Heart left ventricle (tissue), 16 donors: ENCODE data around the gene FZR1. TPM values are rescaled to one million over a fixed set of nuclear protein-coding genes. Genes with fewer than 3 reads are reported as not detected.
A peak's percentile ranks its signal among the peaks of the same experiment; 100 is the strongest.

Experiments used
- ATAC-seq, 4 donors: fragments of 200-7000 bp; cut with Tn5 transposase; one replicate each; pipeline ENCODE4 v1.9.1; 2020 to 2022; ENCODE audit warnings: moderate library complexity in 4 of 4, mild to moderate bottlenecking in 3 of 4, moderate number of reproducible peaks in 1 of 4
- DNase-seq, 5 donors: peaks; one replicate each; pipeline ENCODE4 v3.0.0-alpha.2; 2020
- H3K27ac ChIP-seq, 12 donors: fragments of 200-600 bp; sonication (generic) in 4 of 12; one replicate each; pipeline versions ENCODE4 v1.5.0 to v1.8.0; 2016 to 2022; ENCODE audit warnings: mild to moderate bottlenecking in 2 of 12
- H3K27me3 ChIP-seq, 9 donors: fragments of 200-600 bp; sonication (generic) in 2 of 9; one replicate each; pipeline versions ENCODE4 v1.5.1 to v1.8.0; 2016 to 2022; ENCODE audit warnings: mild to moderate bottlenecking in 3 of 9
- H3K36me3 ChIP-seq, 9 donors: fragments of 200-600 bp; sonication (generic) in 2 of 9; one replicate each; pipeline versions ENCODE4 v1.5.0 to v1.8.0; 2018 to 2022; ENCODE audit warnings: mild to moderate bottlenecking in 2 of 9
- H3K4me1 ChIP-seq, 12 donors: fragments of 200-600 bp; sonication (generic) in 4 of 12; one replicate each; pipeline versions ENCODE4 v1.5.0 to v1.8.0; 2016 to 2022; ENCODE audit warnings: mild to moderate bottlenecking in 3 of 12
- H3K4me3 ChIP-seq, 12 donors: fragments of 200-600 bp; sonication (generic) in 4 of 12; one replicate each; pipeline versions ENCODE4 v1.5.0 to v1.8.0; 2017 to 2022; ENCODE audit warnings: mild to moderate bottlenecking in 9 of 12, moderate library complexity in 4 of 12
- H3K9me3 ChIP-seq, 12 donors: fragments of 200-600 bp; sonication (generic) in 4 of 12; one replicate each; pipeline versions ENCODE4 v1.5.0 to v1.8.0; 2016 to 2022; ENCODE audit warnings: mild to moderate bottlenecking in 1 of 12
- POLR2A ChIP-seq, 2 donors: fragments of 450-650 bp; IDR thresholded peaks; one replicate each; pipeline ENCODE4 v1.6.1; 2017; ENCODE audit warnings: antibody characterized with exemption in 2 of 2, mild to moderate bottlenecking in 2 of 2, moderate library complexity in 2 of 2
- WGBS, 4 donors: extraction: QIAGEN DNeasy Blood & Tissue Kit in 2 of 4; methylation state at CpG; one replicate each; pipeline versions ENCODE4 v1.1.5 to v1.1.7; 2013 to 2018; 5-methylcytosine and 5-hydroxymethylcytosine counted together
- intact Hi-C, 10 donors: fragments of 100-400 bp; cut with DNase I; formaldehyde crosslinking; loops; one replicate each; pipeline versions ENCODE4 v1.11.1 to v1.14.2; 2022
- polyA plus RNA-seq, 2 donors: library from polyadenylated mRNA; stranded (reverse); fragments of 200-250 nt; gene quantifications; one replicate each; pipeline ENCODE4 v1.2.3, GENCODE V29; 2013
- total RNA-seq, 9 donors: library from RNA; depleted of rRNA in 2 of 9; stranded (reverse); fragments of >200 nt in 2 of 9; fragmentation: NEBNext Ultra II Directional in 3 of 9; extraction: Animal tissue kit (Norgen Biotek cat#: 25700) in 3 of 9; gene quantifications; one replicate each; pipeline versions ENCODE4 v1.1.0 to v1.2.4, GENCODE V29; 2016 to 2023
- TF ChIP-seq, protein P1 (sequence below), 12 donors: fragments of 200-600 bp; sonication (generic) in 4 of 12; IDR thresholded peaks; one replicate each; pipeline versions ENCODE4 v1.5.0 to v1.8.0; 2018 to 2022; ENCODE audit warnings: antibody characterized with exemption in 12 of 12, mild to moderate bottlenecking in 5 of 12
- donor health status: ischemic (EF 13 %, LVEDD 7.1; RV severe dilation, severe dysfunction).
- donor health status: healthy with polysubstance abuse.
- donor health status: DM: no; HTN: yes; CAD: no.
- donor health status: DM: no; HTN: no; CAD: no.
- donor health status: ischemic (EF 25% LVEDD 6.9; RV normal size, moderate dysfunction).
- donor health status: ischemic (EF 25% LVEDD 5.7; RV mildly dilated, moderate dysfunction).
- donor health status: healthy.
- donor health status: DM: yes; HTN: yes; CAD: no.
- donor health status: ischemic (EF 35%, LVEDD 5.7; RV mildly dilated, moderate dysfunction).
- donor health status: nonischemic (EF 11% LVEDD 7.7; RV severe dilation, severe dysfunction).
- donor health status: DM: yes; HTN: yes; CAD: no.
- donor health status: PGD.
- donor health status: ischemic (EF 29% LVEDD 5.4; RV normal size, mild dysfunction).
- donor health status: nonischemic (EF 23%, LVEDD 6.1; RV moderate dilation, normal function).

FZR1 gene
- total and polyA plus RNA-seq, 11 donors: 13.9 to 41.0 (median 23.5) TPM

DNA sequence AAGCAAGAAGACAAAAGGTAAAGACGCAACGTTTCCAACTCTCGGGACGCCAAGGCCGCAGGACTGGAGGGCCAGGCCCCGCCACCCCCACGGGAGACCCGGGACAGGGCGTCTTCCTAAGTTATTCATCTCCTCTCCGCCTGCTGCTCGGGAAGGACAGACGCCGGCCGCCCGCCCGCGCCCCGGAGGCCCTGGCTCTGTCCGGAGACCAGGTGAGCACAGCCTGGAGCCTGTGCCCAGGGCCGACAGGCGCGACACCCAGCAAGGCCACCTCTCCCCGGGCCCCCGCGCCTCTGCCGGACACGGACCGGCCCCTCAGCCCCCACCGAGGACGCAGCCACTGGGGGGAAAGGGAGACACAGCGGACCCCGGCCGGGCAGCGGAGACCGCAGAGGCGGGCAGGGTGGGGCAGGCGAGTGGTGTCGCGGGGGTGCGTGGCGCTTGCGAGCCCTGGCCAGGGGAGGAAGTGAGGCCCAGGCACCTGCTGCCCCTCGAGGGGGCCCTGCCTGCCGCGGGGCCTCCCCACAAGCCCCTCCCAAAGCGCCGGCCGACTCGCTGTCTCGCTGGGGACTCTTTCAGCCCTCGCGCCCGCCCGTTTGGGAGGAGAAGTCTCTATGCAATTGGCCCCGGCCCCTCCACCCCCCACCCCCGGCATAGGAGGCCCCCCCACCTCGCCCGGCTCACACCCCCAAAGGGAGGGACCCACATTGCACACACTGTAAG is 43.0 kb upstream of the FZR1 start:
- Histone ChIP-seq H3K27me3 (no peaks in the 10 kb centered on the region), H3K4me3 (no peak overlapping the region), H3K4me1 (peaks cover 0 to 66% (median 32%) of the 10 kb centered on the region in 12 donors), H3K36me3 (peaks cover 0 to 29% (median 22%) of the 10 kb centered on the region in 9 donors), H3K9me3 (no peaks in the 10 kb centered on the region), H3K27ac (peak overlapping the region in 3 of 12 donors; percentile 2 to 92 (median 30))
- intact Hi-C loops: no loop called here
- DNase-seq (no peak), ATAC-seq (no peak)
- TF ChIP-seq, protein P1, sequence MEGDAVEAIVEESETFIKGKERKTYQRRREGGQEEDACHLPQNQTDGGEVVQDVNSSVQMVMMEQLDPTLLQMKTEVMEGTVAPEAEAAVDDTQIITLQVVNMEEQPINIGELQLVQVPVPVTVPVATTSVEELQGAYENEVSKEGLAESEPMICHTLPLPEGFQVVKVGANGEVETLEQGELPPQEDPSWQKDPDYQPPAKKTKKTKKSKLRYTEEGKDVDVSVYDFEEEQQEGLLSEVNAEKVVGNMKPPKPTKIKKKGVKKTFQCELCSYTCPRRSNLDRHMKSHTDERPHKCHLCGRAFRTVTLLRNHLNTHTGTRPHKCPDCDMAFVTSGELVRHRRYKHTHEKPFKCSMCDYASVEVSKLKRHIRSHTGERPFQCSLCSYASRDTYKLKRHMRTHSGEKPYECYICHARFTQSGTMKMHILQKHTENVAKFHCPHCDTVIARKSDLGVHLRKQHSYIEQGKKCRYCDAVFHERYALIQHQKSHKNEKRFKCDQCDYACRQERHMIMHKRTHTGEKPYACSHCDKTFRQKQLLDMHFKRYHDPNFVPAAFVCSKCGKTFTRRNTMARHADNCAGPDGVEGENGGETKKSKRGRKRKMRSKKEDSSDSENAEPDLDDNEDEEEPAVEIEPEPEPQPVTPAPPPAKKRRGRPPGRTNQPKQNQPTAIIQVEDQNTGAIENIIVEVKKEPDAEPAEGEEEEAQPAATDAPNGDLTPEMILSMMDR (IDR thresholded peaks at IDR 0.05): no peak
- 79 to 83% (median 80%) methylated on average over 35 to 58 of the region's 58 CpGs for WGBS, 4 donors

DNA sequence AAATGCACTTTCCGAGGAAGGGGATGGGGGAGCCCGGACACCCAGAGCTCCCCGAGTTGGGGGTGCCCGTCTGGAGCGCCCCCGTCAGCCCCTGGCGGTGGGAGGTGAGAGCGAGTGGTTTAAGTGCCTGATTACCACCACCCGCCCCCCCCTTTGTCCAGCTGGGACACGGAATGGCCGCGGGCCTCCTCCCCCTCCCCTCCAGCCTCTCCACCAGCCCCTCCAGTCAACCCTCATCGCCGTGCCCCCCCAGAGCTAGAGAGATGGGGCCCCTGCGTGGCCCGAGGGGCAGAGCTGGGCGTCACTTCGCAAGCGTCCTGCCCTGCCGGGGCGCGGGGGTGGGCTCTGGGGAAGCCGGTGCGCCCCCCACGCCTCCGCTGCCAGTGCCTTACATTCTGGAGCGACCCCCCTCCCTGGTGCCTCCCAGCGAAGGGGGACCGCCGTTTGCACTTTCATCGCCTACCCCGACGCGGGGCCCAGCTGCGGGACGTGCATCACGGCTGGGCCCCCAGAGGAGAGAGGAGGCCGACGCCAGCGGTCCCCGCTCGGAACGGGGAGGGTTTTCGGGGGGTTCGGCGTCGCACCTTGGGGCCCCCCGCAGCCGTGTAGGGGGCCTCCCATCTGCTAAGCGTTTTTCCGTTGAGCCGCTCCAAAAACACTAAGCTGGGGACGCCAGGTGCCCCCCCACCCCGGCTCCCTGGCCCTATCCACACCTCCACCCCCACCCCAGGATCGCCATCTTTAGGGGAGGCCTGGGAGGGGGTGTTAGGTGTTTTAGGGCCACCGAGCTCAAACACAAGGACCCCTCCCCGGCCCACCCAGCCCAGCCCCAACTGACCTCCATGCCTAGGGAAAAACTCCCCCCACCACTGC is 42.2 kb upstream of the FZR1 start:
- WGBS, 4 donors: 78 to 89% (median 83%) methylated on average over 40 to 57 of the region's 57 CpGs
- intact Hi-C loops: loop anchor here in 1 of 10 donors (2.0 kb wide), 1 partner anchor 67 kb away; no protein-coding TSS in a partner anchor
- Histone ChIP-seq H3K36me3 (peaks cover 0 to 29% (median 22%) of the 10 kb centered on the region in 9 donors), H3K4me1 (peaks cover 0 to 62% (median 26%) of the 10 kb centered on the region in 12 donors), H3K9me3 (no peaks in the 10 kb centered on the region), H3K27me3 (no peaks in the 10 kb centered on the region), H3K4me3 (no peak overlapping the region), H3K27ac (peak overlapping the region in 3 of 12 donors; percentile 7 to 92 (median 41))
- no peak for TF ChIP-seq POLR2A (IDR thresholded peaks at IDR 0.05)
- DNase-seq: no peak
- ATAC-seq: no peak

- peaks cover 0 to 55% (median 21%) of the 10 kb centered on the region in 12 donors for H3K4me1 ChIP-seq
- peak in 1 of 4 donors; percentile 23 for ATAC-seq
- H3K36me3 ChIP-seq: peaks cover 0 to 29% (median 22%) of the 10 kb centered on the region in 9 donors
- no peaks in the 10 kb centered on the region for H3K9me3 ChIP-seq
- TF ChIP-seq, protein P1 (IDR thresholded peaks at IDR 0.05): no peak
- intact Hi-C loops: loop anchor here in 4 of 10 donors (2.0 to 5.0 kb wide), 3 partner anchors 32 to 68 kb away; no protein-coding TSS in a partner anchor
- WGBS, 4 donors: 70 to 84% (median 81%) methylated on average over 9 to 31 of the region's 31 CpGs
- H3K27me3 ChIP-seq: no peaks in the 10 kb centered on the region
- peak overlapping the region in 3 of 12 donors; percentile 7 to 92 (median 41) for H3K27ac ChIP-seq
- H3K4me3 ChIP-seq: no peak overlapping the region
- DNase-seq: no peak
Observed at GRCh38 chr19:3464587-3465235, 41.4 kb upstream of the FZR1 start.

DNA sequence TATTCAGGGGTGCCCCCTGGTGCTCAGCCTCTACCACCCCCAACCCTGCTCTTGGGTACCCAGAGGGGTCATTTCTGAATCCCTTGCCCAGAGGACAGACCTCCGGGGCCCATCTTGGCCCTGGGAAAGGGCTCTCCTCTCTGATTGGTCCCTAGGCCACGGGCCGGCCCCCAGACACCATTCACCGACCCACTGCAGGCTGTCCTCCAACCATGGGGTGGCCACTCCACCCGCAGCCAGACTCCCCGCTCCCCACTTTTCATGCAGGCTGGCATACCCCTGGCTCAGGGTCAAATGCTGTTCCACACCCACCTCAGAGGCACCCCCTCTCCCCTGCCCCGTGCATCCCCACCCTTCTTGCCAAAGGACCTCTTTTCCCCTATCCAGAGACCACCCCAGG is 40.6 kb upstream of the FZR1 start:
- no peak for DNase-seq
- Histone ChIP-seq H3K36me3 (peaks cover 0 to 29% (median 22%) of the 10 kb centered on the region in 9 donors), H3K4me3 (no peak overlapping the region), H3K9me3 (no peaks in the 10 kb centered on the region), H3K27me3 (no peaks in the 10 kb centered on the region), H3K4me1 (peaks cover 0 to 47% (median 15%) of the 10 kb centered on the region in 12 donors), H3K27ac (peak overlapping the region in 6 of 12 donors; percentile 19 to 92 (median 45))
- WGBS, 4 donors: 77 to 86% (median 81%) methylated on average over 7 of the region's 7 CpGs
- intact Hi-C loops: loop anchor here in 4 of 10 donors (2.0 to 5.0 kb wide), 3 partner anchors 33 to 69 kb away; no protein-coding TSS in a partner anchor
- TF ChIP-seq, protein P1 (IDR thresholded peaks at IDR 0.05): no peak
- no peak for TF ChIP-seq POLR2A (IDR thresholded peaks at IDR 0.05)
- peak in 1 of 4 donors; percentile 17 for ATAC-seq
